Fibroblast of lung (primary cell): Measurements from ENCODE around the gene PCDHA7. TPM values are rescaled to one million over a fixed set of nuclear protein-coding genes. Genes with fewer than 3 reads are reported as not detected.
"Not testable (repeated sequence)": the region's sequence is repeated elsewhere in the genome, so short reads cannot be mapped to it uniquely, and the experiment has no call there.

ENCODE experiments used
- DNase-seq, 2 donors: peaks; one replicate each; pipeline versions ENCODE4 v3.0.0 to v3.0.0-alpha.2; 2010; ENCODE audit warnings: low read depth in 2 of 2
- H2AFZ ChIP-seq: 2 replicates; pipeline ENCODE4 v1.5.1; 2012; ENCODE audit warnings: low read length, control low read depth, inconsistent platforms
- H3K27ac ChIP-seq: 2 replicates; pipeline ENCODE4 v1.5.1; 2011; ENCODE audit warnings: low read length, control low read depth; ENCODE audit not compliant: insufficient read depth
- H3K27me3 ChIP-seq: 2 replicates; pipeline ENCODE4 v1.5.1; 2011; ENCODE audit warnings: mild to moderate bottlenecking, low read length; ENCODE audit not compliant: control insufficient read depth, insufficient read depth
- H3K36me3 ChIP-seq: 2 replicates; pipeline ENCODE4 v1.5.1; 2011; ENCODE audit warnings: low read length; ENCODE audit not compliant: control insufficient read depth, insufficient read depth
- H3K4me1 ChIP-seq: 2 replicates; pipeline ENCODE4 v1.5.1; 2011; ENCODE audit warnings: low read length; ENCODE audit not compliant: control insufficient read depth, insufficient read depth; ENCODE audit errors: extremely low read depth
- H3K4me2 ChIP-seq: 2 replicates; pipeline ENCODE4 v1.5.1; 2011; ENCODE audit warnings: low read length, control low read depth; ENCODE audit not compliant: insufficient read depth; ENCODE audit errors: extremely low read depth
- H3K4me3 ChIP-seq, 4 experiments: fragments of 200-600 bp in 1 of 4; sonication (generic) in 1 of 4; replicated peaks in 1 of 4; 2 replicates each; pipeline ENCODE4 v1.5.1; 2011 to 2016; ENCODE audit warnings: low read length in 4 of 4, low read depth in 3 of 4, mild to moderate bottlenecking in 3 of 4, control low read depth in 2 of 4, inconsistent platforms in 1 of 4, mixed read lengths in 1 of 4; ENCODE audit not compliant: insufficient read depth in 1 of 4; ENCODE audit errors: control extremely low read depth in 1 of 4
- H3K79me2 ChIP-seq: 2 replicates; pipeline ENCODE4 v1.5.1; 2012; ENCODE audit warnings: mild to moderate bottlenecking, low read length, inconsistent platforms; ENCODE audit not compliant: control insufficient read depth, insufficient read depth
- H3K9ac ChIP-seq: 2 replicates; pipeline ENCODE4 v1.5.1; 2011; ENCODE audit warnings: mild to moderate bottlenecking, low read length, control low read depth; ENCODE audit not compliant: insufficient read depth
- H3K9me3 ChIP-seq: 2 replicates; pipeline ENCODE4 v1.5.1; 2012; ENCODE audit warnings: low read depth, low read length; ENCODE audit not compliant: control insufficient read depth, insufficient read depth
- H4K20me1 ChIP-seq: 2 replicates; pipeline ENCODE4 v1.5.1; 2011; ENCODE audit warnings: low read length; ENCODE audit not compliant: control insufficient read depth, insufficient read depth; ENCODE audit errors: extremely low read depth
- CTCF ChIP-seq, 2 donors: IDR thresholded peaks in 1 of 2; conservative IDR thresholded peaks in 1 of 2; 1 replicate in 1 of 2; 2 replicates in 1 of 2; pipeline ENCODE4 v1.5.1; 2011 to 2012; ENCODE audit warnings: low read length in 2 of 2, control low read depth in 1 of 2, inconsistent platforms in 1 of 2, low read depth in 1 of 2, mild to moderate bottlenecking in 1 of 2
- EZH2 ChIP-seq: IDR thresholded peaks from 2 replicates; pipeline ENCODE4 v1.5.1; 2012; ENCODE audit warnings: low read length, control low read depth, mild to moderate bottlenecking; ENCODE audit errors: missing control alignments
- polyA plus RNA-seq, 2 donors: library from polyadenylated mRNA; depleted of rRNA in 1 of 2; stranded (reverse) in 1 of 2; unstranded in 1 of 2; fragments of >200 nt; gene quantifications; 2 replicates each; pipeline ENCODE4 v1.2.1, GENCODE V29; 2011 to 2012; ENCODE audit warnings: missing spikeins in 1 of 2
- total RNA-seq: library from RNA; depleted of rRNA; stranded (reverse); fragments of >200 nt; gene quantifications from 2 replicates; pipeline ENCODE4 v1.2.1, GENCODE V29; 2014

The PCDHA7 gene
- total and polyA plus RNA-seq, 2 donors (not counting 1 experiment from before 2014, with no cell fraction given): 2.1 to 2.5 TPM

- DNase-seq: no peak
- Histone ChIP-seq H3K9me3 (no peaks in the 10 kb centered on the region), H3K4me2 (no peak overlapping the region), H3K4me1 (no peaks in the 10 kb centered on the region), H2AFZ (no peak overlapping the region), H3K27ac (no peak overlapping the region), H4K20me1 (no peaks in the 10 kb centered on the region), H3K27me3 (no peaks in the 10 kb centered on the region), H3K36me3 (no peaks in the 10 kb centered on the region), H3K4me3 (no peak overlapping the region), H3K9ac (no peak overlapping the region), H3K79me2 (no peaks in the 10 kb centered on the region)
- no peak for TF ChIP-seq EZH2
- TF ChIP-seq CTCF (conservative IDR thresholded peaks at IDR 0.05 in 1 of 2, IDR thresholded peaks at IDR 0.05 in 1 of 2; ENCODE audit: low read depth in 1 of 2, low read length in 2 of 2): no peak
Observed at GRCh38 chr5:140870221-140871201, 36.4 kb downstream of the PCDHA7 start.

GRCh38 chr5:140875085-140876065 is 41.3 kb downstream of the PCDHA7 start, which contains the start of gene PCDHA12:
Gene PCDHA12, plus strand, starts transcription at chr5:140875308. Its CDS starts 165 bp downstream, at chr5:140875473.
- Histone ChIP-seq H3K4me2 (no peak within 1 kb of the TSS), H3K79me2 (no peaks in the 10 kb centered on the region)

GRCh38 chr5:140876541-140877261 is 42.6 kb downstream of the PCDHA7 start:
- not testable (repeated sequence) for H3K4me3 ChIP-seq, H3K9ac ChIP-seq, H3K27me3 ChIP-seq, H3K4me1 ChIP-seq, H3K79me2 ChIP-seq, H3K9me3 ChIP-seq, H3K27ac ChIP-seq, H3K4me2 ChIP-seq, DNase-seq, H2AFZ ChIP-seq, H4K20me1 ChIP-seq, H3K36me3 ChIP-seq

More at GRCh38 chr5:140875085-140876065, 41.3 kb downstream of the PCDHA7 start, which contains the start of gene PCDHA12:
- Histone ChIP-seq H3K27me3 (no peaks in the 10 kb centered on the region), H3K9ac (no peak within 1 kb of the TSS), H3K36me3 (no peaks in the 10 kb centered on the region), H3K27ac (no peak within 1 kb of the TSS), H4K20me1 (no peaks in the 10 kb centered on the region), H3K9me3 (peaks cover 2% of the 10 kb centered on the region), H2AFZ (no peak within 1 kb of the TSS), H3K4me1 (no peaks in the 10 kb centered on the region), H3K4me3 (no peak within 1 kb of the TSS)
- no peak for DNase-seq
- TF ChIP-seq EZH2 (no peak), CTCF (conservative IDR thresholded peaks at IDR 0.05 in 1 of 2, IDR thresholded peaks at IDR 0.05 in 1 of 2; ENCODE audit: low read depth in 1 of 2, low read length in 2 of 2) (no peak)
